Omental fat pad (tissue), 4 donors: ENCODE results near the gene ZNF253. TPM values are rescaled to one million over a fixed set of nuclear protein-coding genes. Genes with fewer than 3 reads are reported as not detected.
"Not testable (repeated sequence)": the region's sequence is repeated elsewhere in the genome, so short reads cannot be mapped to it uniquely, and the experiment has no call there.

Experiments
- ATAC-seq: fragments of 150-250 bp; one replicate; pipeline ENCODE4 v1.9.1; 2016; ENCODE audit warnings: mild to moderate bottlenecking, moderate library complexity; ENCODE audit not compliant: low FRiP score
- DNase-seq: peaks from one replicate; pipeline ENCODE4 v3.0.0-alpha.2; 2019; ENCODE audit warnings: low spot score
- total RNA-seq, 4 donors: library from RNA; depleted of rRNA; stranded (reverse); fragments of >200 nt; gene quantifications; one replicate each; pipeline ENCODE4 v1.1.0, GENCODE V29; 2016
- TF ChIP-seq, protein P1 (sequence below), 3 donors: fragments of 450-650 bp; IDR thresholded peaks; one replicate each; pipeline ENCODE4 v1.5.1; 2016 to 2017; ENCODE audit warnings: antibody characterized with exemption in 3 of 3, mild to moderate bottlenecking in 3 of 3, moderate library complexity in 2 of 3

The ZNF253 gene
- total RNA-seq, 4 donors from 2014 or later = 3.0 to 12.8 (median 6.2) TPM

DNA sequence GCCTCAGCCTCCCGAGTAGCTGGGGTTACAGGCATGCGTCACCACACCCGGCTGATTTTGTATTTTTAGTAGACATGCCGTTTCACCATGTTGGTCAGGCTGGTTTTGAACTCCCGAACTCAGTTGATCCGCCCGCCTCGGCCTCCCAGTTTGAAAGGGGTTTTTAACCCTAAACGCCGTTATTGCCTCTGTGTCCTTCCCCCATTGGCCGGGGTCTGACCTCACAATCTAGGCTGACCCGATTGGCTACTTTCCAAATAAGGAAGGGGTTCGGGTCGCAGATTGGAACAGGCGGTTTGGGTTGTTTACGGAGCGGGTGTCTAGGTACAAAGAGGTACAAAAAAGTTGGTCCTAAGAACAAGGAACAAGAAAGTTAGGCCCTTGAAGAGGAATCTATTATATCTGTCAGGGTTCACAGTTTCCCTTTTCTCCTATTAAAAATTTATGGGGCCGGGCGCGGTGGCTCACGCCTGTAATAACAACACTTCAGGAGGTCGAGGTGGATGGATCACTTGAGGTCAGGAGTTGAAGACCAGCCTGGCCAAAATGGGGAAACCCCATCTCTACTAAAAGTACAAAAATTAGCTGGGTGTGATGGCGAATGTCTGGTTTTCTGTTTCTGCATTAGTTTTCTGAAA is 1.0 kb downstream of the ZNF253 start:
- ATAC-seq = no peak
- TF ChIP-seq, protein P1, sequence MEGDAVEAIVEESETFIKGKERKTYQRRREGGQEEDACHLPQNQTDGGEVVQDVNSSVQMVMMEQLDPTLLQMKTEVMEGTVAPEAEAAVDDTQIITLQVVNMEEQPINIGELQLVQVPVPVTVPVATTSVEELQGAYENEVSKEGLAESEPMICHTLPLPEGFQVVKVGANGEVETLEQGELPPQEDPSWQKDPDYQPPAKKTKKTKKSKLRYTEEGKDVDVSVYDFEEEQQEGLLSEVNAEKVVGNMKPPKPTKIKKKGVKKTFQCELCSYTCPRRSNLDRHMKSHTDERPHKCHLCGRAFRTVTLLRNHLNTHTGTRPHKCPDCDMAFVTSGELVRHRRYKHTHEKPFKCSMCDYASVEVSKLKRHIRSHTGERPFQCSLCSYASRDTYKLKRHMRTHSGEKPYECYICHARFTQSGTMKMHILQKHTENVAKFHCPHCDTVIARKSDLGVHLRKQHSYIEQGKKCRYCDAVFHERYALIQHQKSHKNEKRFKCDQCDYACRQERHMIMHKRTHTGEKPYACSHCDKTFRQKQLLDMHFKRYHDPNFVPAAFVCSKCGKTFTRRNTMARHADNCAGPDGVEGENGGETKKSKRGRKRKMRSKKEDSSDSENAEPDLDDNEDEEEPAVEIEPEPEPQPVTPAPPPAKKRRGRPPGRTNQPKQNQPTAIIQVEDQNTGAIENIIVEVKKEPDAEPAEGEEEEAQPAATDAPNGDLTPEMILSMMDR (IDR thresholded peaks at IDR 0.05) = no peak
- no peak for DNase-seq

DNA sequence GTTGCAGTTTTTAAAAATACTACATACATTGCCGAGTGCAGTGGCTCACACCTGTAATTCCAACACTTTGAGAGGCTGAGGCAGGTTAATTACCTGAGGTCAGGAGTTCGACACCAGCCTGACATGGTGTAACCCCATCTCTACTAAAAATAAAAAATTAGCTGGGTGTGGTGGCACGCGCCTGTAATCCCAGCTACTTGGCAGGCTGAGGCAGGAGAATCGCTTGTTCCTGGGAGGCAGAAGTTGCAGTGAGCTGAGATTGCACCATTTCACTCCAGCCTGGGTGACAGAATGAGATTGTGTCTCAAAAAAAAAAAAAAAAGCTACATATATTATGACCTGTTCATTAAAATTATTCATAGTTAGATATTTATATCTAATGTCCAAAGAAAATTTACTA is 4.4 kb downstream of the ZNF253 start:
- ATAC-seq = not testable (repeated sequence)

DNA sequence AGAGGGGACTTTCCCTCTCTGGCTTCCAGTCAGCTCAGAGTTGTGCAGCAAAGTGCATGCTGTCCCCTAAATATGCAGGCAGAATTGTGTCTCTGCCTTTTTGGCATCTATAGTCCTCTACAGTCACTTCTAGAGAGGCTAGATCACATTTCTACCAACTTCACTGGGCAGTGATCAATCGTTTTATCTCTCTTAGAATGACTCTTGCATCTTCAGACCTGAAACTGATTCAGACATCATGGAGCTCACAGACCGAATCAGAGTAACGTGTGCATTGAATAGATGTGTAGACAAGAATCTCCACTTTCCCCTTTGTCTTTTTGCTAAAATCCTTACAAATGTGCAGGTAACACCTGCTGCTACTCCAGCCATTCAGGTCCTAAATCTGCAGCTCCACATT is 6.2 kb downstream of the ZNF253 start:
- no peak for ATAC-seq
- DNase-seq = no peak
- TF ChIP-seq, protein P1 (IDR thresholded peaks at IDR 0.05) = no peak

More for the DNA sequence above, 4.4 kb downstream of the ZNF253 start:
- not testable (repeated sequence) for DNase-seq

DNA sequence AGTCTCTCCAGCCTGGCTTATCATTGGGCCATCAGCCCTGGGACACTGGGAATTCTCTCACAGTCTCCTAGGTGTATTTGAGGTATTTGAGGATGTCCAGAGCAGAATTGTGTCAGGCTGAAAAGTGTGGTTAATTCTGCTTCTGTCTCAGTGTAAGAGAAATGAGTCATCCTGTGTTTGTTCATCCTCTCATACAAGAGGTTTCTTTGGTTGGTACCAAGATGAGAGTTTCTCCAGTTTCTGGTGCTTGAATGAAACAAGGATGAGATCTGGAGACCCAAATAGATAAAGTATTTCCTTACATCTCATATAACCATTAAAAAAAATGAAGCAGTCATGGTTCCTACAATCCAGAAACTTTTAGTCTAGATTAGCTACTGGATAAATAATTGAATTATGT is 7.7 kb downstream of the ZNF253 start:
- ATAC-seq (no peak), DNase-seq (no peak)
- TF ChIP-seq, protein P1 (IDR thresholded peaks at IDR 0.05) = no peak

DNA sequence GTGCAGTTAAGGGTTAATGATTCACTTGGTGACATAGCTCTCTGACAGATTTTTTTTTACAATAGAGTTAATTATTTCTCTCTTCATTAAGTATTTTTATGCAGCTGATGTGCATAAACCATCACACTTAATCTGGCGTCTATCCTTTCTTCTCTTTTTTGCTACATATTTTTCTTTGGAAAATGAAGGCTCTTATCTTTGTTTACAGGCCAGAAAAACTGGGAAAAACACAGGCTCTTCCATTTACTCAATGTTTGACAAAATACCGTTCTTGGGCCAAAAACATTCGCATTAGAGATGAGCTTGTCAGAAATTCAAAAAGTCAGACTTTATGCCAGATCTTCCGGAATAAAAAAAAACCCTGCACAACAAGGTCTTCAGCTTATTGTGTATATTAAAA is 12.0 kb downstream of the ZNF253 start:
- no peak for ATAC-seq
- TF ChIP-seq, protein P1 (IDR thresholded peaks at IDR 0.05) = no peak
- no peak for DNase-seq

DNA sequence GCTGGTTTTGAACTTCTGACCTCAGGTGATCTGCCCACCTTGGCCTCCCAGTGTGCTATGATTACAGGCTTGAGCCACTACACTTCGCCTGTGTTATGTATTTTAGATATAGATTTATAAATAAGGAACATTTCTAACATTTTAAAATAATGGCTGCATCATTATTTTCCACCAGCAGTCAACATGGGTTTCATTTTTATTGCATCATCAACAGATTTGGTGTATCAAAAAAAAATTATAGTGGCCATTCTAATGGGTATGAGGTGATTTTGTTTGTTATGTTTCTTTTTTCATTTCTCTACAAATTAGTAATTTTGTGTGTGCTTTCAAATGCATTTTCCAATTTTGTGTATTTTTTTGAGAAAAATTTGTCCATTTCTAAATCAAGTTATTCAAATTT is 18.9 kb downstream of the ZNF253 start:
- DNase-seq = no peak

DNA sequence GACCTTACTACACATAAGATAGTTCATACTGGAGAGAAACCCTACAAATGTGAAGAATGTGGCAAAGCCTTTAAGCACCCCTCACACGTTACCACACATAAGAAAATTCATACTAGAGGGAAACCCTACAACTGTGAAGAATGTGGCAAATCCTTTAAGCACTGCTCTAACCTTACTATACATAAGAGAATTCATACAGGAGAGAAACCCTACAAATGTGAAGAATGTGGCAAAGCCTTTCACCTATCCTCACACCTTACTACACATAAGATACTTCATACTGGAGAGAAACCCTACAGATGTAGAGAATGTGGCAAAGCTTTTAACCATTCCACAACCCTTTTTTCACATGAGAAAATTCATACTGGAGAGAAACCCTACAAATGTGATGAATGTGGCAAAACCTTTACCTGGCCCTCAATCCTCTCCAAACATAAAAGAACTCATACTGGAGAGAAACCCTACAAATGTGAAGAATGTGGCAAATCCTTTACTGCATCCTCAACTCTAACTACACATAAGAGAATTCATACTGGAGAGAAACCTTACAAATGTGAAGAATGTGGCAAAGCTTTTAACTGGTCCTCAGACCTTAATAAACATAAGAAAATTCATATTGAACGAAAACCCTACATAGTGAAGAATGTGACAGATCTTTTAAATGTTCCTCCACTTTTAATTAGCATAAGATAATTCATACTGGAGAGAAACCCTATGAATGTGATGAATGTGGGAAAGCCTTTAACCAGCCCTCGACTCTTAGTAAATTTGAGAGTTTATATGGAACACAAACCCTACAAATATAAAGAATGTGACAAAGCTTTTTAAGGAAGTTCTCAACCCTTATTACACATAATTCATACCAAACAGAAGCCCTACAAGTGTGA is 26.6 kb downstream of the ZNF253 start:
- not testable (repeated sequence) for ATAC-seq, DNase-seq

More for the DNA sequence above, 18.9 kb downstream of the ZNF253 start:
- no peak for ATAC-seq
- TF ChIP-seq, protein P1 (IDR thresholded peaks at IDR 0.05) = no peak
